Stomach (tissue), 4 donors: ENCODE data around the gene ERCC2.
A peak's percentile ranks its signal among the peaks of the same experiment; 100 is the strongest.

Experiments
- CTCF ChIP-seq, 7 experiments: fragments of 450-650 bp in 4 of 7; fragments of 200-600 bp in 3 of 7; sonication (generic) in 3 of 7; IDR thresholded peaks; one replicate each; pipeline ENCODE4 v1.5.1; 2016 to 2019; ENCODE audit warnings: antibody characterized with exemption in 7 of 7, control low read depth in 2 of 7, mild to moderate bottlenecking in 1 of 7
- POLR2A ChIP-seq, 4 donors: fragments of 450-650 bp; IDR thresholded peaks; one replicate each; pipeline ENCODE4 v1.6.1; 2016; ENCODE audit warnings: antibody characterized with exemption in 4 of 4, control low read depth in 2 of 4, mild to moderate bottlenecking in 1 of 4, moderate library complexity in 1 of 4
- POLR2AphosphoS5 ChIP-seq, 3 donors: sonication (generic); formaldehyde crosslinking; IDR thresholded peaks; one replicate each; pipeline ENCODE4 v1.6.1; 2016; ENCODE audit warnings: antibody characterized with exemption in 3 of 3

DNA sequence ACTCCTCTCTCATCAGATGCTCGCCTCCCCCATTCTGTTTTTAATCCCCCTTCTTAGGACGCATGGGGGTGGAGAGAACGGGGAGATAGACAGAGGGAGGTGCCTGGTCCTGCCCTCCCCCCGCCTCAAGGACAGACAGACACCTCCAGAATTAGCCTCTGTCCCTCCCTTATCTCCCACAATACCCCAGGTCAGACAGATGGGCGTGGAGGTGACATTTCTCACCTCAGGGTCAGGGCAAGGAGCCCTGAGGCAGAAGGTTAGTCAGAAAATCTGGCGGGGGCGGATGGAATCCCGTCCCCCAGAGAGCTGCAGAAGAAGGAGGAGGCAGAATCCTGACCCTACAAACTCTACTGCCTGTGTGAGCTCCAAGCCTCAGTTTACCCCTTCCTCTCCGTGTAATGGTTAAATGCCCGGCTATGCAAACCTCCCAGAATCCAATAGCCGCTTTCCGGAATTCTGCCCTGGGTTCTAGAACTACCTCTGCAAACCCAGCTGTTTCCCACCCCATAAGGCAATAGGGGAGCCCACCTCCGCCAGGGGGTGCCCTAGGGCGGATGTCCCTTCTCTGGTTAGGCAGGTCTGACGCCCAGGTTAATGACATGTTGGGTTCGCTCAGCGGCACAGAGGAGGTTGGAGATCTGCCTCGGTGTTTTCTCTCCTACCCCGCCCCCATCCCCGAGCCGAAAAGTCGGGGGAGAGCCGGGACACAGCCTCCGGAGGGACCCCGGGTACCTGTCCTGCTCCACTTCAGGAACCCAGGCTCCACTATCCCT lies 33.6 kb upstream of the ERCC2 start:
- TF ChIP-seq CTCF (IDR thresholded peaks at IDR 0.05) (peak in 4 of 7 experiments; percentile 19 to 50 (median 36)), POLR2A (IDR thresholded peaks at IDR 0.05) (no peak), POLR2AphosphoS5 (IDR thresholded peaks at IDR 0.05) (peak in 1 of 3 donors; percentile 17)
